ENCODE measurements around the gene PLEKHM2. TPM values are rescaled to one million over a fixed set of nuclear protein-coding genes. Genes with fewer than 3 reads are reported as not detected.

The PLEKHM2 gene
- polyA plus RNA-seq, 4 donors = 18.6 to 29.0 (median 23.8) TPM

DNA sequence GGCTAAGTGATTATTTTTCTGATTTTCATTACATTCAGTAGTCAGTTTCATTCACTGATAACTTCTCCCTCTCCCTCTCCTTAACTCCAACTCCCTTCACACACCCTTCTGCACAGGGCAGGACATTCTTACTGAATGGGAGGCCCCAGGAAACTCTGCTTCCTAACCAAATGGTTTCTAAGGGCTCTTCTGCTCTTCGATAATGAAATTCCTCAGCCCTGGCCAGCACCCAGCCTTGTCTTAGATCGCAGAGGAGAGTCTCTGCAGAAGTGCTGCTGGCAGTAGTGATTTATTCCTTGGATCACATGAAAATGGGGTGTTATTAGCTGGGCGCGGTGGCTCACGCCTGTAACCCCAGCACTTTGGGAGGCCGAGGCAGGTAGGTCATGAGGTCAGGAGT is 16.4 kb downstream of the PLEKHM2 start:
- Histone ChIP-seq H3K27ac (ENCODE audit: low read depth in 1 of 3, low read length in 2 of 3) (peak overlapping the region in 1 of 3 donors; percentile 11), H3K4me1 (ENCODE audit: control insufficient read depth in 3 of 3, insufficient read depth in 2 of 3, low read depth in 1 of 3, low read length in 2 of 3) (peaks cover 0 to 13% (median 2%) of the 10 kb centered on the region in 3 donors), H3K36me3 (ENCODE audit: control insufficient read depth in 3 of 3, insufficient read depth in 2 of 3, low read depth in 1 of 3, low read length in 3 of 3) (peaks cover 0 to 34% (median 0%) of the 10 kb centered on the region in 3 donors), H3K4me3 (ENCODE audit: low read depth in 1 of 3, low read length in 3 of 3) (no peak overlapping the region), H3K27me3 (ENCODE audit: control insufficient read depth in 3 of 3, insufficient read depth in 3 of 3, low read length in 3 of 3) (no peaks in the 10 kb centered on the region), H3K9me3 (ENCODE audit: control insufficient read depth in 2 of 2, insufficient read depth in 1 of 2, low read depth in 1 of 2, low read length in 1 of 2) (no peaks in the 10 kb centered on the region)
- WGBS, 3 donors = 72 to 88% (median 87%) methylated on average over 6 of the region's 6 CpGs
- no peak for DNase-seq
- FAIRE-seq = no peak

DNA sequence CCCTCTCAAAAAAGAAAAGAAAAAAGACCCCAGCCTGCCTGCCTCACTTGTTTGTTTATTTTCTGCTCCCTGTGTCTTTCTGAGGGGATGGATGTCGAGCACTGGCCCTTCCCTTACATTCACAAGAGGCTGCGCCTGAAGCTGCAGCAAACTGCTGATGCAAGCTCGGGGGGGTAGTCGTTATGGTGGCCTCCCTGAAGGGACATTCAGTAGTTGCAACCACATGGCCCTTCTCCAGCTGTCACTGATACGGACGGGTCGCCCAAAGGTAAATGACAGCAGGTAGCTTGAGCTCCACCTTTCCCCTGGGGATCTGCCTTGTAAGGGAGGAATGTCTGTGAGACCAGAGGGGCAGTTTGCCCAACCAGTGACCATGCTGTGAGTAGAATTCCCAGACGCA is 17.7 kb downstream of the PLEKHM2 start:
- 89 to 91% (median 90%) methylated on average over 8 of the region's 8 CpGs for WGBS, 3 donors
- peaks cover 0 to 13% (median 2%) of the 10 kb centered on the region in 3 donors for H3K4me1 ChIP-seq (ENCODE audit: control insufficient read depth in 3 of 3, insufficient read depth in 2 of 3, low read depth in 1 of 3, low read length in 2 of 3)
- DNase-seq = no peak
- no peaks in the 10 kb centered on the region for H3K27me3 ChIP-seq (ENCODE audit: control insufficient read depth in 3 of 3, insufficient read depth in 3 of 3, low read length in 3 of 3)
- H3K9me3 ChIP-seq (ENCODE audit: control insufficient read depth in 2 of 2, insufficient read depth in 1 of 2, low read depth in 1 of 2, low read length in 1 of 2) = no peaks in the 10 kb centered on the region
- H3K27ac ChIP-seq (ENCODE audit: low read depth in 1 of 3, low read length in 2 of 3) = no peak overlapping the region
- peaks cover 0 to 36% (median 0%) of the 10 kb centered on the region in 3 donors for H3K36me3 ChIP-seq (ENCODE audit: control insufficient read depth in 3 of 3, insufficient read depth in 2 of 3, low read depth in 1 of 3, low read length in 3 of 3)
- no peak overlapping the region for H3K4me3 ChIP-seq (ENCODE audit: low read depth in 1 of 3, low read length in 3 of 3)
- FAIRE-seq = no peak

DNA sequence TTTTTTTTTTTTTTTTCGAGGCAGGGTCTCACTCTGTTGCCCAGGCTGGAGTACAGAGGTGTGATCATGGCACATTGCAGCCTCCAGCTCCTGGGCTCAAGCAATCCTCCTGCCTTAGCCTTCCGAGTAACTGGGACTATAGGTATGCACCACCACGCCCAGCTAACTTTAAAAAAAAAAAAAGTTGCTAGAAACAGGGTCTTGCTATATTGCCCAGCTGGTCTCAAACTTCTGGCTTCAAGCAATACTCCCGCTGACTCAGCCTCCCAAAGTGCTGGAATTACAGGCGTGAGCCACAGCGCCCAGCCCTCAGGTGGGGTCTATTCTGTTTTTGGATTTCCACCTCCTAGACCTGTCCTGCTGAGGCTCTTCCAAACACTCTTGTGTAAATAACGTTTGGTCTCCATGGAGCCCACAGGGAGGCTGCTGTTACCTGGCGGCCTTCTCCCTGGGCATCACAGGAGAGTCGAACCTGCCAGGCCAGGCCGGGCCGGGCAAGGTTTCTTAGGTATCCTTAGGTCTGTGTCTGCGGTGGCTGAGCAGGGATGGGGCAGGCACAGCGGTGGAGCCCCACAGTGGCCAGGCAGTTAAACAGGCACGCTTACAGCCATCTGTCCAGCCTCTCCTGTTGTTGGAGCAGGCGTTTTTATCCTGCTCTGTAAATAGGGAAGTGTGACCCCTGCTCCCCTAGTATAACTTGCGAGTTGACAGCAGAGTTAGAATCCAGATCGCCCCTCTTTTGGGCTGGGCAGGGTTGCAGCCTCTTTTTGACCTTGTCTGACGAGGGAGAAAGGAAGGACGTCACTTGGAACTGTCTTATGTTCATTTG is 18.8 kb downstream of the PLEKHM2 start:
- FAIRE-seq (no peak), DNase-seq (peak in 1 of 2 donors; percentile 73)
- H3K9me3 ChIP-seq (ENCODE audit: control insufficient read depth in 2 of 2, insufficient read depth in 1 of 2, low read depth in 1 of 2, low read length in 1 of 2) = no peaks in the 10 kb centered on the region
- H3K4me3 ChIP-seq (ENCODE audit: low read depth in 1 of 3, low read length in 3 of 3) = peak overlapping the region in 1 of 3 donors; percentile 5
- H3K36me3 ChIP-seq (ENCODE audit: control insufficient read depth in 3 of 3, insufficient read depth in 2 of 3, low read depth in 1 of 3, low read length in 3 of 3) = peaks cover 0 to 30% (median 0%) of the 10 kb centered on the region in 3 donors
- H3K27me3 ChIP-seq (ENCODE audit: control insufficient read depth in 3 of 3, insufficient read depth in 3 of 3, low read length in 3 of 3) = no peaks in the 10 kb centered on the region
- WGBS, 3 donors = 38 to 63% (median 51%) methylated on average over 18 to 19 of the region's 19 CpGs
- H3K27ac ChIP-seq (ENCODE audit: low read depth in 1 of 3, low read length in 2 of 3) = peak overlapping the region; percentile 80 to 86 (median 82)
- peaks cover 0 to 13% (median 2%) of the 10 kb centered on the region in 3 donors for H3K4me1 ChIP-seq (ENCODE audit: control insufficient read depth in 3 of 3, insufficient read depth in 2 of 3, low read depth in 1 of 3, low read length in 2 of 3)

DNA sequence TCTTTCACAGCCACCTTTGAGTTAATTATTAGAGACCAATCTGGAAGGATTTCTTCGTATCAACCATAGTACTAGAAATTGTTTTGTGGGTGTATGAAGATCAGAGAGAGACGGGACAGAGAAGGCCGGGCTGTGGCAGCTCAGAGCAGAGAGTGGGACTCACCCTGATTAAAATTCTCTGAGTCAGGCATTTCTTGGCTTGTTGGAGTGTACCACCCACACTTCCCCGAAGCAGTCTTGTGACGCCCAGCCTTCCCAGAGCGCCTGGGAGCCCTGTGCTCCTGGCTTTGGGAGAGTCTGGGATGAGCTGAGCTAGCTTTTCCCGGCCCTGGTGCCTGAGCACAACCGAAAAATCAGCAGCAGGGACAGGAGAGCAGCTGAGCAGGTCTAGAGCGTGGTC is 19.4 kb downstream of the PLEKHM2 start:
- peaks cover 0 to 27% (median 0%) of the 10 kb centered on the region in 3 donors for H3K36me3 ChIP-seq (ENCODE audit: control insufficient read depth in 3 of 3, insufficient read depth in 2 of 3, low read depth in 1 of 3, low read length in 3 of 3)
- H3K9me3 ChIP-seq (ENCODE audit: control insufficient read depth in 2 of 2, insufficient read depth in 1 of 2, low read depth in 1 of 2, low read length in 1 of 2) = no peaks in the 10 kb centered on the region
- FAIRE-seq (no peak), DNase-seq (peak; percentile 62 to 76)
- H3K27me3 ChIP-seq (ENCODE audit: control insufficient read depth in 3 of 3, insufficient read depth in 3 of 3, low read length in 3 of 3) = no peaks in the 10 kb centered on the region
- H3K27ac ChIP-seq (ENCODE audit: low read depth in 1 of 3, low read length in 2 of 3) = peak overlapping the region; percentile 80 to 86 (median 82)
- peak overlapping the region in 1 of 3 donors; percentile 5 for H3K4me3 ChIP-seq (ENCODE audit: low read depth in 1 of 3, low read length in 3 of 3)
- WGBS, 3 donors = 27 to 34% (median 29%) methylated on average over 9 of the region's 9 CpGs
- peaks cover 0 to 13% (median 2%) of the 10 kb centered on the region in 3 donors for H3K4me1 ChIP-seq (ENCODE audit: control insufficient read depth in 3 of 3, insufficient read depth in 2 of 3, low read depth in 1 of 3, low read length in 2 of 3)

DNA sequence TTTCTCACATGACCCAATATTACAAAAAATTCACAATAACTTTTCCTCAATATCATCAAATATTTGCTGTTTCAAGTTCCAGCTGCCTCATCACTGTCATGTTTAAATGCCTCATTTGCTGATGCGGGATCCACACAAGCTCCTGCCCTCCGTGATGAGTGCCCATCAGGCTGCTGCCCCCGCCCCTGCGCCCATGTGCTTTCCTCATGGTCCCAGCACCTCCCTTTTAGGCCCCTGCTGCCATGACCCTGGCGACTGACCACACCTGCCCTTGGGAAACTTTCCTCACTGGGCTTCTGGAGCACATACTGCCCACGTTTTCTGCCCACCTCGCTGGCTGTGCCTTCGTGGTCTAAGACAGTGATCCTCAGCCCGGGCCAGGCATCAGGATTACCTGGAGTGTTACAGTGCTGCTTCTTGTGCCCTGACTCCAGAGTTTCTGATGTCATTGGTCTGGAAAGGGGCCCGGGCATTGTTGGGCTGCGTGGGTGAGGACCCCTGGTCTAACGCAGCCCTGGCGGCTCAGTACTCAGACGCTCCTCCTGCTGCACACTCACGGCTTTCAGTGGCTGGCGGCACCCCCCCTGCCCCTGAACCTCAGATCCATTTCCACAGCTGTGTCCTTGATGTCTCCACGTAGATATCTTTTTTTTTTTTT is 20.5 kb downstream of the PLEKHM2 start:
- Histone ChIP-seq H3K27me3 (ENCODE audit: control insufficient read depth in 3 of 3, insufficient read depth in 3 of 3, low read length in 3 of 3) (no peaks in the 10 kb centered on the region), H3K27ac (ENCODE audit: low read depth in 1 of 3, low read length in 2 of 3) (peak overlapping the region in 1 of 3 donors; percentile 17), H3K4me3 (ENCODE audit: low read depth in 1 of 3, low read length in 3 of 3) (no peak overlapping the region), H3K4me1 (ENCODE audit: control insufficient read depth in 3 of 3, insufficient read depth in 2 of 3, low read depth in 1 of 3, low read length in 2 of 3) (peaks cover 0 to 13% (median 2%) of the 10 kb centered on the region in 3 donors), H3K9me3 (ENCODE audit: control insufficient read depth in 2 of 2, insufficient read depth in 1 of 2, low read depth in 1 of 2, low read length in 1 of 2) (no peaks in the 10 kb centered on the region), H3K36me3 (ENCODE audit: control insufficient read depth in 3 of 3, insufficient read depth in 2 of 3, low read depth in 1 of 3, low read length in 3 of 3) (peaks cover 0 to 27% (median 0%) of the 10 kb centered on the region in 3 donors)
- DNase-seq = no peak
- no peak for FAIRE-seq
- 90 to 97% (median 90%) methylated on average over 17 of the region's 17 CpGs for WGBS, 3 donors

DNA sequence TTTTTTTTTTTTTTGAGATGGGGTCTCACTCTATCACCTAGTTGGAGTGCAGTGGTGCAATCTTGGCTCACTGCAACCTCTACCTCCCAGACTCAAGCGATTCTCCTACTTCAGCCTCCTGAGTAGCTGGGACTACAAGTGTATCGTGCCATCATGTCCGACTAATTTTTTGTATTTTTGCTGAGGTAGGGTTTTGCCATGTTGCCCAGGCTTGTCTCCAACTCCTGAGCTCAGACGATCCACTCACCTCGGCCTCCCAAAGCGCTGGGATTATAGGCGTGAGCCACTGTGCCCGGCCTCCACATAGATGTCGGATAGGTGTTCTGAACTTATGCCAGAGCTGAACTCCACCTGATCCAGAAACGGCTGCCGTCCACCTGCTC is 21.1 kb downstream of the PLEKHM2 start:
- no peaks in the 10 kb centered on the region for H3K9me3 ChIP-seq (ENCODE audit: control insufficient read depth in 2 of 2, insufficient read depth in 1 of 2, low read depth in 1 of 2, low read length in 1 of 2)
- peaks cover 0 to 27% (median 0%) of the 10 kb centered on the region in 3 donors for H3K36me3 ChIP-seq (ENCODE audit: control insufficient read depth in 3 of 3, insufficient read depth in 2 of 3, low read depth in 1 of 3, low read length in 3 of 3)
- no peak overlapping the region for H3K4me3 ChIP-seq (ENCODE audit: low read depth in 1 of 3, low read length in 3 of 3)
- H3K4me1 ChIP-seq (ENCODE audit: control insufficient read depth in 3 of 3, insufficient read depth in 2 of 3, low read depth in 1 of 3, low read length in 2 of 3) = peaks cover 0 to 13% (median 2%) of the 10 kb centered on the region in 3 donors
- no peak for FAIRE-seq
- no peak for DNase-seq
- no peaks in the 10 kb centered on the region for H3K27me3 ChIP-seq (ENCODE audit: control insufficient read depth in 3 of 3, insufficient read depth in 3 of 3, low read length in 3 of 3)
- no peak overlapping the region for H3K27ac ChIP-seq (ENCODE audit: low read depth in 1 of 3, low read length in 2 of 3)
- WGBS, 3 donors = 94 to 96% (median 94%) methylated on average over 9 to 11 of the region's 11 CpGs

DNA sequence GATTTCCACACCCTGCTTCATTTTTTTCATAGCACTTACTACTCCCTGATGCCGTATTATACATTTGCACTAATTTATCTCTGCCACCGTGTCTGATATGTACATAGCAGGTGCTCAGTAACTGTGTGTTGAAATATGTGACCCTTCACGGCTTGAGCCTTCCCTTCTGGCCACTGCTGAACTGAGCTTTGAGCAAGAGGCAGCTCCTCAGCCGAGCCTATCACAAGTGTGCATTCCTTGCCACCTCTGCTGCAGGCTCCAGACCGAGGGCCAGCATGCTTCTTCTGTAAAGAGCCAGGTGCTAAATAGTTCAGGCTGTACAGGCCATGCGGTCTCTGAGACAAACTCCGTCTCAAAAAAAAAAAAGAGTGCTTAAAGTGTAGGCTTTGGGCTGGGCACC is 22.6 kb downstream of the PLEKHM2 start:
- Histone ChIP-seq H3K4me1 (ENCODE audit: control insufficient read depth in 3 of 3, insufficient read depth in 2 of 3, low read depth in 1 of 3, low read length in 2 of 3) (peaks cover 0 to 13% (median 2%) of the 10 kb centered on the region in 3 donors), H3K9me3 (ENCODE audit: control insufficient read depth in 2 of 2, insufficient read depth in 1 of 2, low read depth in 1 of 2, low read length in 1 of 2) (no peaks in the 10 kb centered on the region), H3K4me3 (ENCODE audit: low read depth in 1 of 3, low read length in 3 of 3) (no peak overlapping the region), H3K27ac (ENCODE audit: low read depth in 1 of 3, low read length in 2 of 3) (no peak overlapping the region), H3K36me3 (ENCODE audit: control insufficient read depth in 3 of 3, insufficient read depth in 2 of 3, low read depth in 1 of 3, low read length in 3 of 3) (peaks cover 0 to 25% (median 0%) of the 10 kb centered on the region in 3 donors), H3K27me3 (ENCODE audit: control insufficient read depth in 3 of 3, insufficient read depth in 3 of 3, low read length in 3 of 3) (no peaks in the 10 kb centered on the region)
- 82 to 85% (median 83%) methylated on average over 7 of the region's 7 CpGs for WGBS, 3 donors
- no peak for DNase-seq
- FAIRE-seq = no peak

DNA sequence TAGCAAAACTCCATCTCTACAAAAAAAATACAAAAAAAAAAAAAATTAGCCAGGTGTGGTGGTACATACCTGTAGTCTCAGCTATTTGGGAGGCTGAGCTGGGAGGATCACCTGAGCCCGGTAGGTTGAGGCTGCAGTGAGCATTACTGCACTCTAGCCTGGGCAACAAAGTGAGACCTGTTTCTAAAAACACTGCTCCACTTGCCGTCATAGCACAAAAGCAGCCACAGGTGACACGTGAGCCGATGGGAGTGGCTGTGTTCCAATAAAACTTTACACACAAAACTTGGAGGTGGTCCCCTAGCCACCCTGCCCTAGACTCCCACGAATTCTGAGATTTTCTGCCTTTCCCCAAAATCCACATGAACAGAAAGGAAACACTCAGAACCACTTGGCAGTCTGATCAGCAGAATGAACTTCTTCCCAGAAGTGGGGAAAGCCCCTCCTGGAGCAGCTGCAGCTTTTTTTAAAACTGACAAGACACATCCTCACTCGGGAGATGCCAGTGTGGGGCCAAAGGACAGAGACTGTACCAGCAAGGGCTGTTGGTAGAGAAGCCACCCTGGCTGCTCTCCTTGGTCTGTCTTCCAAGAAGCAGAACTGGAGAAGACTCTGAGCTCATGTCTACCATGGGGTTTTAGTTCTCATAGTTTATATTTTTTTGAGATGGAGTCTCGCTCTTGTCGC is 23.3 kb downstream of the PLEKHM2 start:
- H3K36me3 ChIP-seq (ENCODE audit: control insufficient read depth in 3 of 3, insufficient read depth in 2 of 3, low read depth in 1 of 3, low read length in 3 of 3) = peaks cover 0 to 20% (median 0%) of the 10 kb centered on the region in 3 donors
- no peaks in the 10 kb centered on the region for H3K9me3 ChIP-seq (ENCODE audit: control insufficient read depth in 2 of 2, insufficient read depth in 1 of 2, low read depth in 1 of 2, low read length in 1 of 2)
- no peak overlapping the region for H3K4me3 ChIP-seq (ENCODE audit: low read depth in 1 of 3, low read length in 3 of 3)
- FAIRE-seq (no peak), DNase-seq (no peak)
- H3K27ac ChIP-seq (ENCODE audit: low read depth in 1 of 3, low read length in 2 of 3) = no peak overlapping the region
- WGBS, 3 donors = 74 to 86% (median 86%) methylated on average over 8 of the region's 8 CpGs
- H3K27me3 ChIP-seq (ENCODE audit: control insufficient read depth in 3 of 3, insufficient read depth in 3 of 3, low read length in 3 of 3) = no peaks in the 10 kb centered on the region
- peaks cover 0 to 13% (median 2%) of the 10 kb centered on the region in 3 donors for H3K4me1 ChIP-seq (ENCODE audit: control insufficient read depth in 3 of 3, insufficient read depth in 2 of 3, low read depth in 1 of 3, low read length in 2 of 3)

Data from small intestine (tissue), 7 donors.